Mononuclear cell (primary cell): ENCODE results near the gene LSAMP. TPM values are rescaled to one million over a fixed set of nuclear protein-coding genes. Genes with fewer than 3 reads are reported as not detected.

Experiments
- H3K27me3 ChIP-seq: 2 replicates; pipeline ENCODE4 v1.6.0; 2011; ENCODE audit warnings: low read length, control low read depth; ENCODE audit not compliant: insufficient read depth
- H3K4me1 ChIP-seq: 2 replicates; pipeline ENCODE4 v1.5.1; 2011; ENCODE audit warnings: mild to moderate bottlenecking, low read length, control low read depth; ENCODE audit not compliant: insufficient read depth
- H3K4me3 ChIP-seq: 2 replicates; pipeline ENCODE4 v1.5.1; 2011; ENCODE audit warnings: mild to moderate bottlenecking, low read length, moderate library complexity
- H3K9me3 ChIP-seq: 2 replicates; pipeline ENCODE4 v1.5.1; 2011; ENCODE audit warnings: low read depth, mild to moderate bottlenecking, control low read depth, low read length
- total RNA-seq: library from RNA; depleted of rRNA; stranded (reverse); fragments of >200 nt; gene quantifications from one replicate; pipeline ENCODE4 v1.2.3, GENCODE V29; 2012

The LSAMP gene
- total RNA-seq, 1 donor: not detected

DNA sequence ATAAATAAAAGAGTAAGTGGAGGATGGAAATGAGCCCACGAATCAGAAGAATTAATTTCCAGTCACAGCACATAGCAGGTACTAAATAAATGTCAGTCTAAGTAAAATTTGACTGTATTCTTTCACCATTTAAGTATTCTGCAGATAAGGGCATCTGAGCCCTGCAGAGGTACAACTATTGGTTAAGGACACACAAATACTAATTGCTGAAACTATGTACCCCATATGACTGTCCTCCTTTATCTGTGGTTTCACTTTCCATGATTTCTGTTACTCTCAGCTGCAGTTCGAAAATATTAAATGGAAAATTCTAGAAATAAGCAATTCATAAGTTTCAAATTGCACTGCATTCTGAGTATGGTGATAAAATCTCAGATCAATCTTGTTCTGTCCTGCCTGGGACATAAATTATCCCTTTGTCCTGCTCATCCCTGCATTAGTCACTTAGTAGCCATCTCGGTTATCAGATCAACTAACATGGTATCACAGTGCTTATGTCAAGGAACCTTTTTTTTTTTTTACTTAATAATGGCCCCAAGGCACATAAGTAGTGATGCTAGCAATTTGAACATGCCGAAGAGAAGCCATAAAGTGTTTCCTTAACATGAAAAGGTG is 95.1 kb downstream of the LSAMP start:
- no peaks in the 10 kb centered on the region for H3K27me3 ChIP-seq
- no peak overlapping the region for H3K4me3 ChIP-seq
- H3K9me3 ChIP-seq: no peaks in the 10 kb centered on the region
- H3K4me1 ChIP-seq: no peaks in the 10 kb centered on the region

DNA sequence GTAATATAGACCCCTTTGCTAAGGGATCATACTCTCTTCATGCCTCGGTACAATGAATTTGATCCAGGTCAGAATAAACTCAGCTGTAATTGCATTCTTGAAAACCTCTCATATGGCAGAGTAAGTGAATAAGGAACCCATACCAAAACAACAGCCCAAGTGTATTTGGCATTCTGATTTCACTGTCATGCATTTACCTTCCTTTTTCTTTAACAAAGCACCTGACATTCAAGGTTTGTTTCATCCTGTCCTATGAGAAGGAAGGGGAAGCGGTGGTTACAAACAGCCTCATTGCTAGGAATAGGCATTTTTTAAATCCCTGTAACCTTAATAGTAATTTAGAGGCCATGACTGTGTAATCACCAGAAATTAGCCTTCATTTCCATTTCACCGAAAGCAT is 97.1 kb downstream of the LSAMP start:
- peaks cover 2% of the 10 kb centered on the region for H3K9me3 ChIP-seq

DNA sequence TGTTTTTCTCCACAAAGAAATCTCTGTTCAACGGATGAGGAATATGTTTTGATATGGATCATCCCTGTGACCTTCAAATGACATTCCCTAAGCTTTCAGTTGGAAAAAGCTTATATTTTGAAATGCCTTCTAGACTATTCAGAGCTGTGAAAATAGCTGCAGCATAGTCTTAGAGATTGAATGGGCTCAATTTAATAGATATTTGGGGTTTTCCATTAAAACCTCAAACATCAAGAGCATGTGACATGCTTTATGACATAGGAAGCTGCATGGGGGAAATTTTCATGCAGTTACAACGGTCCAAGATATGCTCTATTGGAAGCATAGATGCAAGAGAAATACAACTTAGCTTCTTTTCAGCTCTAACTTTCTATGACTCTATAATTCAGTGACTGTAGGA is 102.8 kb downstream of the LSAMP start:
- Histone ChIP-seq H3K9me3 (peaks cover 11% of the 10 kb centered on the region), H3K4me3 (no peak overlapping the region), H3K27me3 (no peaks in the 10 kb centered on the region), H3K4me1 (no peaks in the 10 kb centered on the region)

More for the DNA sequence above, 97.1 kb downstream of the LSAMP start:
- Histone ChIP-seq H3K4me1 (no peaks in the 10 kb centered on the region), H3K27me3 (no peaks in the 10 kb centered on the region), H3K4me3 (no peak overlapping the region)

- H3K9me3 ChIP-seq: peaks cover 11% of the 10 kb centered on the region
- H3K4me3 ChIP-seq: no peak overlapping the region
- H3K4me1 ChIP-seq: no peaks in the 10 kb centered on the region
- no peaks in the 10 kb centered on the region for H3K27me3 ChIP-seq
Measured at GRCh38 chr3:116341899-116342298, 103.4 kb downstream of the LSAMP start.

DNA sequence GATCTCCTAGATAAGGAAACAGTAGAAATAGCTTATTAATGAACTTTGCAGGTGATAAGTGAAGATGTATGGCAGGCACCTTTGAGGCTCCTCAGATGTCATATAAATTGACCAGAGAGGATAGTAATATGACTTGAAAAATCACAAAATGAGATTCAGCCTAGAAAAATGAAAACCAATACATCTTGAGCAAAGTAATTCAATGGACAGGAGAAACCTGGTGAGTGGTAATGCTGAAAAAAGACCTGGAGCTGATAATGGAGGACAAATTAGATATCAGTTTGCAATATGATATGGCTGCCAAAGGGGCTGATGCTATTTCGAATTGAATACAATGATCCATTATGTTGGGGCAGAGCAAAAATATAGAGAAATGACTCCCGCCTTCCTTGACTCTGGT is 103.9 kb downstream of the LSAMP start:
- Histone ChIP-seq H3K4me3 (no peak overlapping the region), H3K9me3 (peaks cover 11% of the 10 kb centered on the region), H3K27me3 (no peaks in the 10 kb centered on the region)

GRCh38 chr3:116340680-116341216 is 104.5 kb downstream of the LSAMP start:
- Histone ChIP-seq H3K27me3 (no peaks in the 10 kb centered on the region), H3K4me3 (no peak overlapping the region), H3K4me1 (no peaks in the 10 kb centered on the region), H3K9me3 (peaks cover 11% of the 10 kb centered on the region)

More for the DNA sequence above, 103.9 kb downstream of the LSAMP start:
- H3K4me1 ChIP-seq: no peaks in the 10 kb centered on the region

GRCh38 chr3:116339441-116340028 is 105.8 kb downstream of the LSAMP start:
- H3K27me3 ChIP-seq: no peaks in the 10 kb centered on the region

DNA sequence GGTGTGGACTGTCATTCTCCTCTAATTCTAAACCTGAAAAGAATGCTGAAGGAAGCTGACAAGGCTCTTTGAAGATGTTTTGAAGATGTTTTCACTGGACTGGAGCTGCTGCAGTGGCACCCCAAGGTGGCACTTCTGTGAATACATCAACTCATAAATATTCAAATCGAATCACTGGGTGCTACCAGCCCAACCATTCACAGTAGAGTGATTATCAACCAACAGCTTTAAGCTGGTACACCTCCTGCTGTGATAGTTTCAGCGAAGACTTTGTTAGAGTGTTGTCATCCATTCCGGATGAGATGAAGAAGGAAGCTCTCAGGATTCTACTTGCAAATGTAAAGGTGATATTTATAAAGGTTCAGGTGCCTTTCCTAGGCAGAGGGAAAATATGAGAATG is 106.6 kb downstream of the LSAMP start:
- Histone ChIP-seq H3K4me3 (no peak overlapping the region), H3K9me3 (peaks cover 21% of the 10 kb centered on the region), H3K27me3 (no peaks in the 10 kb centered on the region), H3K4me1 (no peaks in the 10 kb centered on the region)

More at GRCh38 chr3:116339441-116340028, 105.8 kb downstream of the LSAMP start:
- H3K9me3 ChIP-seq: peaks cover 14% of the 10 kb centered on the region
- no peaks in the 10 kb centered on the region for H3K4me1 ChIP-seq
- H3K4me3 ChIP-seq: no peak overlapping the region

DNA sequence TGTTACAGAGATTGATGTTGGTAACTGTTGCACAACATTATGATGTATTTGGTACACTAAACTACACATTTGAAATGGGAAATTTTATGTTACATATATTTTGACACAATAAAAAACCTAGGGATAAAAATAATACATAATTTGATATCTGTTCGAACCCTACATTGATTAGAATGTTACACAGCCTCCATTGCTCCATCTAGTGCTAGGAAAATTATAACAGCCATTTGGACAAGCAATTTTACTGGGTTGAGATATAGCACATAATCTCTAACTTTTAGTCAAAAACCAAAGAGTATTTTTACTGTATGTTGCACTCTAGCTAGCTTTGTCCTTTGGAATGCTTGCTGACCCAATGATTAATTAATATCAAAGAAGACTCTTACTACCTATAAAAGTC is 108.1 kb downstream of the LSAMP start:
- H3K4me1 ChIP-seq: no peaks in the 10 kb centered on the region
- H3K9me3 ChIP-seq: peaks cover 11% of the 10 kb centered on the region
- H3K27me3 ChIP-seq: no peaks in the 10 kb centered on the region
- no peak overlapping the region for H3K4me3 ChIP-seq

GRCh38 chr3:116331380-116331779 is 113.9 kb downstream of the LSAMP start:
- Histone ChIP-seq H3K27me3 (no peaks in the 10 kb centered on the region), H3K9me3 (peaks cover 11% of the 10 kb centered on the region), H3K4me3 (no peak overlapping the region), H3K4me1 (no peaks in the 10 kb centered on the region)

DNA sequence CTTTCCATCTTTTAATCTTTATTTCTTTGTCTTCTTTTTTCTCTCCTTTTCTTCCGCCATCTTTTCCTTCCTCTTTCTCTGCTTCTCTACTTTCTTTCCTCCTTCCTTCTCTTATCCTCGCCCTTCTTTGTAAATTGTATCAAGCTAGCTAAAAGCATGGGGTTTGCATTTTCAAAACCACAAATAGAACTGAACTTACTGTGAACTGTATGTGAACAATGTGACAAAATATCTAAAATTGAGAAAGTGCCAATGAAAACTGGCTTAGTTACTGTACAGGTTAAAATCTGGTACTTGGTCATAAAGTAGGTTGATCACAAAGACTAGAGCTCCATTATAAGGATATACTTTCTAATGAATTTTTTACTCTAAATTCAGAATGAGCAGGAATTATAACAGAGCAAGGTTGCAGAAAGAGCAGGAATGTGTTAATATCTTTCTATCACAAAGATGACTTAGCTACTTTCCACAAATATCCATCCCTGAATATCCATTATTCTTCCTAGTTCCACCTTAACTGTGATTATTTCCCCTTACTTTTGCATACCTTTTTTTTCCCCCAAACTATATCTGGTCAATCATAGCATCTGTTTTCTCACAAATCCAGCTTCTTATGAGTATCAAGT is 122.4 kb downstream of the LSAMP start:
- Histone ChIP-seq H3K4me3 (no peak overlapping the region), H3K27me3 (no peaks in the 10 kb centered on the region), H3K4me1 (no peaks in the 10 kb centered on the region), H3K9me3 (no peaks in the 10 kb centered on the region)

DNA sequence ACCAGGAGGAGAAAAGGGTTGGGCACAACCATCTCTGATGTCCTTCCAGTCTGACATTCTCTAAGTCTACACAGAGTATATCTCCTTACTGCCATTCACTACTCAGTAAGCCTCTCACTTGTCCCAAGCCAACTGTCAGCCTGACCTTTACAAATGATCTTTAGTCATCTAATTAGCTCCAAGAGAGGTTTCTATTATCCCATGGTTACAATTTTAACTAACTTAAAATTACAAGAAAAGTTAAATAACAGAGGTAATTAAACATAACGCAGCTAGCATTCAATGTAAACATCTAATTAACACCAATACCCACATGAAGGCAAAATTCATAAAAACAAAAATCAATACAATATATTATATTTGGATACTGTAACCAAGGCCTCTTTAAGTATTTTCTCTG is 126.9 kb downstream of the LSAMP start:
- no peaks in the 10 kb centered on the region for H3K27me3 ChIP-seq
- H3K9me3 ChIP-seq: no peaks in the 10 kb centered on the region
- H3K4me3 ChIP-seq: no peak overlapping the region

DNA sequence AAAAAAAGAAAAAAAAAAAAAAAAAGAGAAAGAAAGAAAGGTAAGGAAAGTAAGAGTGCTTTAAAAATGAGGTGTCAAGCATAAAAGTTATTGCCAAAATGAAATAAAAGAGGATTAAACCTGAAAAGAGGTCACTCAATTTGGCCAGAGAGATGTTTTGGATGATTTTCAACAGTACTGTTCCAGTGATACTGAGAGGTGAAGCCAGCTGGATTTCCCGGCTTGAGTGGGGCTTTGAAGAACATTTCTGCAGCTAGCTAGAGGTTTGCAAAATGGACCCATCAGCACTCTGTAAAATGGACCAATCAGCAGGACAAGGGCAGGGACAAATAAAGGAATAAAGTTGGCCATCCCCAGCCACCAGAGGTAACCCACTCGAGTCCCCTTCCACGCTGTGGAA is 128.5 kb downstream of the LSAMP start:
- no peaks in the 10 kb centered on the region for H3K4me1 ChIP-seq
- no peaks in the 10 kb centered on the region for H3K9me3 ChIP-seq
- H3K27me3 ChIP-seq: no peaks in the 10 kb centered on the region
- no peak overlapping the region for H3K4me3 ChIP-seq

More for the DNA sequence above, 126.9 kb downstream of the LSAMP start:
- no peaks in the 10 kb centered on the region for H3K4me1 ChIP-seq

GRCh38 chr3:116314476-116314875 is 130.8 kb downstream of the LSAMP start:
- Histone ChIP-seq H3K4me3 (no peak overlapping the region), H3K9me3 (no peaks in the 10 kb centered on the region), H3K4me1 (no peaks in the 10 kb centered on the region), H3K27me3 (no peaks in the 10 kb centered on the region)

- Histone ChIP-seq H3K27me3 (no peaks in the 10 kb centered on the region), H3K9me3 (no peaks in the 10 kb centered on the region), H3K4me1 (no peaks in the 10 kb centered on the region), H3K4me3 (no peak overlapping the region)
Measured at GRCh38 chr3:116306720-116307119, 138.6 kb downstream of the LSAMP start.
